NOMO-1 (cell line): ENCODE measurements around the gene CLTCL1.
A peak's percentile ranks its signal among the peaks of the same experiment; 100 is the strongest.
"Not testable (repeated sequence)": the region's sequence is repeated elsewhere in the genome, so short reads cannot be mapped to it uniquely, and the experiment has no call there.

Experiments
- DNase-seq, 2 experiments: peaks; one replicate each; lab custom pipeline; 2025; ENCODE audit not compliant: unreplicated experiment in 2 of 2; lab: John Stamatoyannopoulos, UW

CLTCL1 gene

GRCh38 chr22:19256362-19256761 is 35.2 kb downstream of the CLTCL1 start:
- DNase-seq, result not testable (repeated sequence)

- no peak for DNase-seq
Measured at GRCh38 chr22:19253143-19253542, 38.4 kb downstream of the CLTCL1 start.

GRCh38 chr22:19244600-19245352 is 46.7 kb downstream of the CLTCL1 start:
- no peak for DNase-seq

GRCh38 chr22:19242699-19243098 is 48.8 kb downstream of the CLTCL1 start:
- DNase-seq, result peak; percentile 82

- DNase-seq, result no peak
Measured at GRCh38 chr22:19241593-19241906, 50.0 kb downstream of the CLTCL1 start.

- peak; percentile 71 to 74 for DNase-seq
Measured at GRCh38 chr22:19240813-19241592, 50.5 kb downstream of the CLTCL1 start.

GRCh38 chr22:19239464-19239863 is 52.1 kb downstream of the CLTCL1 start:
- no peak for DNase-seq

- DNase-seq, result no peak
Measured at GRCh38 chr22:19238900-19239299, 52.6 kb downstream of the CLTCL1 start.

- DNase-seq, result no peak
Measured at GRCh38 chr22:19235874-19236273, 55.6 kb downstream of the CLTCL1 start.

GRCh38 chr22:19234126-19234896 is 57.2 kb downstream of the CLTCL1 start:
- no peak for DNase-seq

- no peak for DNase-seq
Measured at GRCh38 chr22:19233189-19233661, 58.3 kb downstream of the CLTCL1 start.

- DNase-seq, result no peak
Measured at GRCh38 chr22:19232623-19233022, 58.9 kb downstream of the CLTCL1 start.

- no peak for DNase-seq
Measured at GRCh38 chr22:19231986-19232385, 59.5 kb downstream of the CLTCL1 start.

GRCh38 chr22:19229600-19229999 is 61.9 kb downstream of the CLTCL1 start:
- DNase-seq, result no peak

GRCh38 chr22:19228179-19228578 is 63.3 kb downstream of the CLTCL1 start:
- no peak for DNase-seq

- DNase-seq, result no peak
Measured at GRCh38 chr22:19226428-19226827, 65.1 kb downstream of the CLTCL1 start.

- DNase-seq, result no peak
Measured at GRCh38 chr22:19225560-19225959, 66.0 kb downstream of the CLTCL1 start.

- DNase-seq, result no peak
Measured at GRCh38 chr22:19224985-19225384, 66.5 kb downstream of the CLTCL1 start.

GRCh38 chr22:19224557-19224956 is 67.0 kb downstream of the CLTCL1 start:
- no peak for DNase-seq

GRCh38 chr22:19223617-19224016 is 67.9 kb downstream of the CLTCL1 start:
- DNase-seq, result no peak

GRCh38 chr22:19223110-19223509 is 68.4 kb downstream of the CLTCL1 start:
- DNase-seq, result no peak
